A673 (cell line): ENCODE data around the gene ZNF398. TPM values are rescaled to one million over a fixed set of nuclear protein-coding genes. Genes with fewer than 3 reads are reported as not detected.

Experiments
- BruUV-seq: library from RNA; stranded (reverse); fragments of 400-500 nt; replicated peaks from 2 replicates; lab custom pipeline; 2021; lab: Mats Ljungman, UMichigan
- CTCF ChIA-PET: fragments of 300-600 bp; sonication (Branson Sonifier 250); formaldehyde crosslinking; loops from one replicate; lab custom pipeline; 2022; ENCODE audit warnings: antibody characterized with exemption; lab: Charles Lee
- POLR2A ChIA-PET: fragments of 300-600 bp; sonication (Branson Sonifier 250); formaldehyde crosslinking; loops from one replicate; lab custom pipeline; 2022; ENCODE audit warnings: antibody characterized with exemption; ENCODE audit not compliant: low non-redundant PET; lab: Charles Lee
- DNase-seq: peaks from one replicate; pipeline ENCODE4 v3.0.0-alpha.2; 2015; ENCODE audit warnings: low spot score
- H3K27ac ChIP-seq: fragments of 200-600 bp; sonication (generic); 2 replicates; pipeline ENCODE4 v1.5.1; 2016; ENCODE audit warnings: mixed run types, low read depth, mild to moderate bottlenecking, mixed read lengths, antibody characterized with exemption, low read length; ENCODE audit not compliant: poor library complexity, severe bottlenecking
- H3K27me3 ChIP-seq: fragments of 200-600 bp; sonication (generic); replicated peaks from 2 replicates; pipeline ENCODE4 v1.6.1; 2017; ENCODE audit warnings: mixed run types, low read depth, mild to moderate bottlenecking, mixed read lengths, antibody characterized with exemption, low read length; ENCODE audit not compliant: insufficient read depth, poor library complexity
- H3K36me3 ChIP-seq: fragments of 200-600 bp; sonication (generic); 2 replicates; pipeline ENCODE4 v1.6.1; 2016; ENCODE audit warnings: mixed run types, mild to moderate bottlenecking, mixed read lengths, antibody characterized with exemption, low read length; ENCODE audit not compliant: insufficient read depth, poor library complexity, severe bottlenecking
- H3K4me1 ChIP-seq: fragments of 200-600 bp; sonication (generic); 2 replicates; pipeline ENCODE4 v1.6.1; 2017; ENCODE audit warnings: mixed run types, mild to moderate bottlenecking, mixed read lengths, antibody characterized with exemption, low read length; ENCODE audit not compliant: insufficient read depth, poor library complexity, severe bottlenecking
- H3K4me3 ChIP-seq: fragments of 200-600 bp; sonication (generic); 2 replicates; pipeline ENCODE4 v1.5.1; 2016; ENCODE audit warnings: low read depth, mixed run types, mild to moderate bottlenecking, mixed read lengths, low read length; ENCODE audit not compliant: poor library complexity, severe bottlenecking
- H3K9me3 ChIP-seq: fragments of 200-600 bp; sonication (generic); 2 replicates; pipeline ENCODE4 v1.6.1; 2016; ENCODE audit warnings: mixed run types, low read depth, mild to moderate bottlenecking, mixed read lengths, antibody characterized with exemption, low read length; ENCODE audit not compliant: poor library complexity, severe bottlenecking
- CTCF ChIP-seq: fragments of 300-800, 200-600 bp; sonication (generic); conservative IDR thresholded peaks from 2 replicates; pipeline ENCODE4 v1.5.1; 2017; ENCODE audit warnings: low read depth, mild to moderate bottlenecking, antibody characterized with exemption, low read length, moderate library complexity, mixed read lengths
- EZH2 ChIP-seq: fragments of 200-600 bp; sonication (generic); IDR thresholded peaks from 2 replicates; pipeline ENCODE4 v1.6.1; 2017; ENCODE audit warnings: borderline replicate concordance, low read depth, mild to moderate bottlenecking, mixed read lengths, antibody characterized with exemption, low read length; ENCODE audit not compliant: poor library complexity, severe bottlenecking
- intact Hi-C: fragments of 100-400 bp; cut with micrococcal nuclease; formaldehyde crosslinking; loops from one replicate; pipeline ENCODE4 v1.10.0; 2022; ENCODE audit not compliant: unreplicated experiment
- total RNA-seq: library from RNA; stranded (reverse); gene quantifications from 2 replicates; pipeline ENCODE4 v1.2.3, GENCODE V29; 2021

Gene ZNF398
- total RNA-seq, 1 experiment from 2014 or later: 22.3 TPM

GRCh38 chr7:149180722-149181449, 33.6 kb downstream of the ZNF398 start:
- no peaks in the 10 kb centered on the region for H3K27me3 ChIP-seq
- DNase-seq: no peak
- no peak overlapping the region for H3K4me3 ChIP-seq
- no TSS peak for BruUV-seq
- H3K4me1 ChIP-seq: no peaks in the 10 kb centered on the region
- H3K9me3 ChIP-seq: no peaks in the 10 kb centered on the region
- CTCF ChIA-PET: no interaction called here
- H3K36me3 ChIP-seq: peaks cover 47% of the 10 kb centered on the region
- POLR2A ChIA-PET: no interaction called here
- intact Hi-C loops: no loop called here
- H3K27ac ChIP-seq: peak overlapping the region; percentile 0
- TF ChIP-seq CTCF: no peak
- no peak for TF ChIP-seq EZH2

- DNase-seq: no peak
- Histone ChIP-seq H3K27ac (no peak overlapping the region), H3K4me3 (no peak overlapping the region), H3K4me1 (no peaks in the 10 kb centered on the region), H3K27me3 (no peaks in the 10 kb centered on the region), H3K36me3 (peaks cover 42% of the 10 kb centered on the region), H3K9me3 (no peaks in the 10 kb centered on the region)
- CTCF ChIA-PET: no interaction called here
- intact Hi-C loops: no loop called here
- no TSS peak for BruUV-seq
- TF ChIP-seq EZH2: no peak
- TF ChIP-seq CTCF: no peak
- POLR2A ChIA-PET: no interaction called here
Measured at GRCh38 chr7:149181450-149181790, 34.2 kb downstream of the ZNF398 start.

- Histone ChIP-seq H3K4me1 (no peaks in the 10 kb centered on the region), H3K27ac (no peak overlapping the region), H3K36me3 (peaks cover 18% of the 10 kb centered on the region), H3K9me3 (no peaks in the 10 kb centered on the region), H3K4me3 (no peak overlapping the region), H3K27me3 (no peaks in the 10 kb centered on the region)
- intact Hi-C loops: no loop called here
- TF ChIP-seq EZH2: no peak
- TF ChIP-seq CTCF: no peak
- CTCF ChIA-PET: interaction anchor here (0.7 kb wide), 1 partner anchor 107 kb away, joined by 5 read pairs; no protein-coding TSS in a partner anchor
- no peak for DNase-seq
- no TSS peak for BruUV-seq
- POLR2A ChIA-PET: no interaction called here
Measured at GRCh38 chr7:149184274-149184673, 37.0 kb downstream of the ZNF398 start.
